SK-N-MC (cell line): ENCODE data around the gene CDC73.

Experiments used
- DNase-seq: peaks from one replicate; pipeline ENCODE4 v3.0.0-alpha.2; 2011; ENCODE audit warnings: low read depth, low spot score
- H3K27ac ChIP-seq: fragments of 200-600 bp; sonication (generic); 2 replicates; pipeline ENCODE4 v1.5.1; 2016; ENCODE audit warnings: mixed run types
- H3K36me3 ChIP-seq: fragments of 200-600 bp; sonication (generic); 2 replicates; pipeline ENCODE4 v1.6.1; 2017; ENCODE audit warnings: antibody characterized with exemption, low read length, mixed read lengths; ENCODE audit not compliant: insufficient read depth
- H3K4me3 ChIP-seq: fragments of 200-600 bp; sonication (generic); 2 replicates; pipeline ENCODE4 v1.5.1; 2016
- H3K9ac ChIP-seq: fragments of 200-600 bp; sonication (generic); 2 replicates; pipeline ENCODE4 v1.8.0; 2017; ENCODE audit warnings: mixed run types, mixed read lengths; ENCODE audit not compliant: insufficient read length
- H3K9me3 ChIP-seq: fragments of 200-600 bp; sonication (generic); 2 replicates; pipeline ENCODE4 v1.6.1; 2017; ENCODE audit warnings: low read depth, mild to moderate bottlenecking, antibody characterized with exemption, low read length, moderate library complexity, mixed read lengths
- EZH2 ChIP-seq: fragments of 200-600 bp; sonication (generic); IDR thresholded peaks from one replicate; pipeline ENCODE4 v1.6.1; 2017; ENCODE audit warnings: antibody characterized with exemption
- FOXP2 ChIP-seq: optimal IDR thresholded peaks from 2 replicates; pipeline ENCODE3; 2011; ENCODE audit warnings: mild to moderate bottlenecking, moderate library complexity; ENCODE audit not compliant: insufficient read depth; ENCODE audit errors: extremely low read length, control extremely low read depth
- POLR2AphosphoS5 ChIP-seq: IDR thresholded peaks from 2 replicates; pipeline ENCODE4 v1.6.1; 2012; ENCODE audit warnings: mild to moderate bottlenecking, low read depth, low read length, borderline replicate concordance

CDC73 gene

GRCh38 chr1:193118803-193119730 lies 2.8 kb upstream of the CDC73 start:
- H3K36me3 ChIP-seq, result 0 out of 2 replicates have a peak, but pooled peaks cover 5% of the 10 kb centered on the region
- no peak overlapping the region for H3K27ac ChIP-seq
- H3K4me3 ChIP-seq, result no peak overlapping the region
- no peak for DNase-seq
- no peak overlapping the region for H3K9ac ChIP-seq
- TF ChIP-seq EZH2 (no peak), FOXP2 (no peak), POLR2AphosphoS5 (no peak)
- H3K9me3 ChIP-seq, result no peaks in the 10 kb centered on the region

- peaks cover 15% of the 10 kb centered on the region for H3K36me3 ChIP-seq
- no peak for TF ChIP-seq FOXP2
- no peak for TF ChIP-seq EZH2
- no peak for TF ChIP-seq POLR2AphosphoS5
- H3K4me3 ChIP-seq, result peak overlapping the region; percentile 84
- H3K27ac ChIP-seq, result no peak overlapping the region
- H3K9me3 ChIP-seq, result no peaks in the 10 kb centered on the region
- no peak for DNase-seq
- H3K9ac ChIP-seq, result no peak overlapping the region
Measured at GRCh38 chr1:193120604-193121166, 1.1 kb upstream of the CDC73 start.

- no peak for DNase-seq
- TF ChIP-seq FOXP2 (no peak), POLR2AphosphoS5 (no peak), EZH2 (no peak)
- peak overlapping the region; percentile 84 for H3K4me3 ChIP-seq
- no peak overlapping the region for H3K27ac ChIP-seq
- no peaks in the 10 kb centered on the region for H3K9me3 ChIP-seq
- H3K36me3 ChIP-seq, result peaks cover 41% of the 10 kb centered on the region
- H3K9ac ChIP-seq, result peak overlapping the region; percentile 62
Measured at GRCh38 chr1:193123751-193124150, 1.9 kb downstream of the CDC73 start.

- Histone ChIP-seq H3K9ac (no peak overlapping the region), H3K4me3 (no peak overlapping the region), H3K27ac (no peak overlapping the region), H3K36me3 (peaks cover 56% of the 10 kb centered on the region), H3K9me3 (no peaks in the 10 kb centered on the region)
- no peak for DNase-seq
- no peak for TF ChIP-seq POLR2AphosphoS5
- TF ChIP-seq FOXP2, result no peak
- TF ChIP-seq EZH2, result no peak
Measured at GRCh38 chr1:193125369-193125768, 3.5 kb downstream of the CDC73 start.

GRCh38 chr1:193131266-193131860 lies 9.5 kb downstream of the CDC73 start:
- H3K4me3 ChIP-seq, result no peak overlapping the region
- DNase-seq, result no peak
- no peaks in the 10 kb centered on the region for H3K9me3 ChIP-seq
- no peak for TF ChIP-seq POLR2AphosphoS5
- TF ChIP-seq EZH2, result no peak
- TF ChIP-seq FOXP2, result no peak
- H3K9ac ChIP-seq, result no peak overlapping the region
- peaks cover 84% of the 10 kb centered on the region for H3K36me3 ChIP-seq
- H3K27ac ChIP-seq, result no peak overlapping the region

- no peak overlapping the region for H3K9ac ChIP-seq
- H3K36me3 ChIP-seq, result peaks cover 83% of the 10 kb centered on the region
- H3K4me3 ChIP-seq, result no peak overlapping the region
- TF ChIP-seq POLR2AphosphoS5 (no peak), FOXP2 (no peak), EZH2 (no peak)
- no peak for DNase-seq
- H3K27ac ChIP-seq, result no peak overlapping the region
- no peaks in the 10 kb centered on the region for H3K9me3 ChIP-seq
Measured at GRCh38 chr1:193140254-193140653, 18.4 kb downstream of the CDC73 start.

GRCh38 chr1:193141804-193142203 lies 20.0 kb downstream of the CDC73 start:
- Histone ChIP-seq H3K9ac (no peak overlapping the region), H3K4me3 (no peak overlapping the region), H3K9me3 (no peaks in the 10 kb centered on the region), H3K36me3 (peaks cover 79% of the 10 kb centered on the region), H3K27ac (peak overlapping the region; percentile 26; the same call in 1 of the 2 replicates)
- no peak for TF ChIP-seq POLR2AphosphoS5
- no peak for TF ChIP-seq FOXP2
- TF ChIP-seq EZH2, result no peak
- DNase-seq, result no peak

- Histone ChIP-seq H3K36me3 (peaks cover 73% of the 10 kb centered on the region), H3K4me3 (no peak overlapping the region), H3K9me3 (no peaks in the 10 kb centered on the region), H3K9ac (no peak overlapping the region), H3K27ac (no peak overlapping the region)
- TF ChIP-seq POLR2AphosphoS5, result no peak
- no peak for TF ChIP-seq EZH2
- no peak for TF ChIP-seq FOXP2
- no peak for DNase-seq
Measured at GRCh38 chr1:193142409-193142808, 20.6 kb downstream of the CDC73 start.

GRCh38 chr1:193143285-193143684 lies 21.5 kb downstream of the CDC73 start:
- H3K4me3 ChIP-seq, result no peak overlapping the region
- DNase-seq, result no peak
- no peak overlapping the region for H3K27ac ChIP-seq
- H3K9ac ChIP-seq, result no peak overlapping the region
- no peaks in the 10 kb centered on the region for H3K9me3 ChIP-seq
- TF ChIP-seq EZH2, result no peak
- no peak for TF ChIP-seq POLR2AphosphoS5
- TF ChIP-seq FOXP2, result no peak
- peaks cover 72% of the 10 kb centered on the region for H3K36me3 ChIP-seq
